ENCODE data around the gene SLC39A13. TPM values are rescaled to one million over a fixed set of nuclear protein-coding genes. Genes with fewer than 3 reads are reported as not detected.

Gene SLC39A13
- total RNA-seq, 6 experiments from 2014 or later: 78.2 to 126 (median 86.4) TPM

DNA sequence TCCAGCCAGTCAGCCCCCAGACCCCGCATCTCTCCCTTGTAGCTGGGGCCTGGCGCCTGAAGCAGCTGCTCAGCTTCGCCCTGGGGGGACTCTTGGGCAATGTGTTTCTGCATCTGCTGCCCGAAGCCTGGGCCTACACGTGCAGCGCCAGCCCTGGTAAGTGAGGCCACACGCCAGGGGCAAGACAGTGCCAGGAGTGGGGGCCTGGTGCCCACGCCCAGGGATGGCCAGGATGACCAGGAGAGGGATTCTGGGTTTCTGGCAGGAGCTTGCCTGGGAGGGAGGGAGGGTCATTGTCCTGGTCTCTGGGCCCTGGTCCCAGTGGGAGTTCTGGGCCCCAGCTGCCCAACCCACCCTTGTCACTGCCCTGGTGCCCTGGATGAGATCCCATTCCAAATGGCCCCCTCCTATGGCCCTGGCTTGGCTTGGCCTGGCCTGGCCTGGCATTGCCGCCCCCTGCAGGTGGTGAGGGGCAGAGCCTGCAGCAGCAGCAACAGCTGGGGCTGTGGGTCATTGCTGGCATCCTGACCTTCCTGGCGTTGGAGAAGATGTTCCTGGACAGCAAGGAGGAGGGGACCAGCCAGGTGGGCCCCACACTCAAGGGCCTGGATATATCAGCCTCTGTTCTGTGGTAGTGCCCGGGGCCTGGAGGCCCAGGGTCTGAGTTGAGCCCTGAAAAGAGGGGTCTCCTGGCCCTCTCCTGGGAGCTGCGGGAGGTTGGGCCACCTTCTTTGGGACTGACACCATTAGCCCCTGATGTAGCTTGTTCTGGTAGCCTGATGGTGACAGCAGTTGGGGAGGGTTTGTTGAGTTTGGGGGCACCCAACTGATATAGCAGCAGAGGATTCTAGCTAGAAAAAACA lies 3.7 kb downstream of the SLC39A13 start:
- Mint-ChIP-seq H3K27me3 (ENCODE audit: insufficient read depth) (peaks cover 6% of the 10 kb centered on the region), H3K27ac (no peak overlapping the region), H3K4me1 (ENCODE audit: low read depth) (peaks cover 60% of the 10 kb centered on the region), H3K9me3 (no peaks in the 10 kb centered on the region), H3K36me3 (ENCODE audit: low read depth) (peaks cover 19% of the 10 kb centered on the region; the same call in 1 of the 2 replicates), H3K4me3 (no peak overlapping the region)
- TF ChIP-seq CTCF (IDR thresholded peaks at IDR 0.05): peak; percentile 91
- DNase-seq: peak; percentile 39

DNA sequence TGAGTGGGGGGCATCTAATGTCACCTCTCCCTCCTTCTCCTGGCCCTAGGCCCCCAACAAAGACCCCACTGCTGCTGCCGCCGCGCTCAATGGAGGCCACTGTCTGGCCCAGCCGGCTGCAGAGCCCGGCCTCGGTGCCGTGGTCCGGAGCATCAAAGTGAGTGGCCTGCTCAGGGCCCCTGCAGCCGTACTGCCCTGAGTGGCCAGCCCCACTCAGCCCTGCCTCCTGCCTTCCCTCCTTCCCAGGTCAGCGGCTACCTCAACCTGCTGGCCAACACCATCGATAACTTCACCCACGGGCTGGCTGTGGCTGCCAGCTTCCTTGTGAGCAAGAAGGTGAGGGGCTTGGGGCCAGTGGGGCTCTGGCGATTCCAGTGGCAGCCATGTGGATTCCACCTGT lies 5.0 kb downstream of the SLC39A13 start:
- no peaks in the 10 kb centered on the region for H3K9me3 Mint-ChIP-seq
- H3K4me1 Mint-ChIP-seq (ENCODE audit: low read depth): peaks cover 60% of the 10 kb centered on the region
- no peak overlapping the region for H3K4me3 Mint-ChIP-seq
- H3K27me3 Mint-ChIP-seq (ENCODE audit: insufficient read depth): peaks cover 11% of the 10 kb centered on the region
- DNase-seq: no peak
- peak overlapping the region; percentile 73 for H3K27ac Mint-ChIP-seq
- peaks cover 25% of the 10 kb centered on the region for H3K36me3 Mint-ChIP-seq (ENCODE audit: low read depth)
- TF ChIP-seq CTCF (IDR thresholded peaks at IDR 0.05): no peak

GRCh38 chr11:47413908-47414684 lies 5.7 kb downstream of the SLC39A13 start:
- H3K4me3 Mint-ChIP-seq: peak overlapping the region; percentile 53
- peaks cover 60% of the 10 kb centered on the region for H3K4me1 Mint-ChIP-seq (ENCODE audit: low read depth)
- peaks cover 25% of the 10 kb centered on the region for H3K36me3 Mint-ChIP-seq (ENCODE audit: low read depth)
- no peak; the same call in 1 of the 2 replicates for TF ChIP-seq CTCF (IDR thresholded peaks at IDR 0.05)
- no peak for DNase-seq
- H3K27me3 Mint-ChIP-seq (ENCODE audit: insufficient read depth): peaks cover 11% of the 10 kb centered on the region
- peak overlapping the region; percentile 73 for H3K27ac Mint-ChIP-seq
- no peaks in the 10 kb centered on the region for H3K9me3 Mint-ChIP-seq

- Mint-ChIP-seq H3K27ac (no peak overlapping the region), H3K4me3 (no peak overlapping the region), H3K27me3 (ENCODE audit: insufficient read depth) (peaks cover 11% of the 10 kb centered on the region), H3K36me3 (ENCODE audit: low read depth) (peaks cover 26% of the 10 kb centered on the region), H3K9me3 (no peaks in the 10 kb centered on the region), H3K4me1 (ENCODE audit: low read depth) (peaks cover 55% of the 10 kb centered on the region)
- no peak for DNase-seq
- TF ChIP-seq CTCF (IDR thresholded peaks at IDR 0.05): no peak
These were observed 6.3 kb downstream of the SLC39A13 start for GRCh38 chr11:47414685-47415070.

DNA sequence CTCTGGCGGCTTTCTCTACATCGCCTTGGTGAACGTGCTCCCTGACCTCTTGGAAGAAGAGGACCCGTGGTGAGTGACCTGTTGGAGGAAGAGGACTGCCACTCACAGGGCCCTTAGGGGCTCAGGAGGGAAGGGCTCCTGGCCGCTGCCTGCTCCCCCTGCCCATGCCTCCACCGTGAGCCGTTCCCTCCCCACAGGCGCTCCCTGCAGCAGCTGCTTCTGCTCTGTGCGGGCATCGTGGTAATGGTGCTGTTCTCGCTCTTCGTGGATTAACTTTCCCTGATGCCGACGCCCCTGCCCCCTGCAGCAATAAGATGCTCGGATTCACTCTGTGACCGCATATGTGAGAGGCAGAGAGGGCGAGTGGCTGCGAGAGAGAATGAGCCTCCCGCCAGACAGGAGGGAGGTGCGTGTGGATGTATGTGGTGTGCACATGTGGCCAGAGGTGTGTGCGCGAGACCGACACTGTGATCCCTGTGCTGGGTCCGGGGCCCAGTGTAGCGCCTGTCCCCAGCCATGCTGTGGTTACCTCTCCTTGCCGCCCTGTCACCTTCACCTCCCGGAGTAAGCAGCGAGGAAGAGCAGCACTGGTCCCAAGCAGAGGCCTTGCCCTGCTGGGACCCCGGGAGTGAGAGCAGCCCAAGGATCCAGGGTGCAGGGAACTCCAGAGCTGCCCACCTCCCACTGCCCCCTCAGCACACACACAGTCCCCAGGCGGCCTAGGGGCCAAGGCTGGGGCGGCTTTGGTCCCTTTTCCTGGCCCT lies 6.9 kb downstream of the SLC39A13 start:
- H3K4me3 Mint-ChIP-seq: peak overlapping the region; percentile 61; the same call in 1 of the 2 replicates
- no peak for DNase-seq
- H3K27ac Mint-ChIP-seq: peak overlapping the region; percentile 88
- peaks cover 32% of the 10 kb centered on the region for H3K36me3 Mint-ChIP-seq (ENCODE audit: low read depth)
- TF ChIP-seq CTCF (IDR thresholded peaks at IDR 0.05): no peak
- H3K9me3 Mint-ChIP-seq: no peaks in the 10 kb centered on the region
- peaks cover 11% of the 10 kb centered on the region for H3K27me3 Mint-ChIP-seq (ENCODE audit: insufficient read depth)
- H3K4me1 Mint-ChIP-seq (ENCODE audit: low read depth): peaks cover 49% of the 10 kb centered on the region

Measured in HFFc6 (cell line).